WTC11 (cell line): Measurements from ENCODE around the gene IQSEC1. TPM values are rescaled to one million over a fixed set of nuclear protein-coding genes. Genes with fewer than 3 reads are reported as not detected.

ENCODE experiments used
- ATAC-seq: fragments of 200-7000 bp; cut with Tn5 transposase; 2 replicates; pipeline ENCODE4 v1.10.0; 2021; ENCODE audit warnings: mild to moderate bottlenecking, moderate library complexity
- CTCF ChIA-PET: fragments of 300-600 bp; sonication (Branson Sonifier 250); formaldehyde crosslinking; loops from one replicate; lab custom pipeline; 2021; ENCODE audit warnings: antibody characterized with exemption; lab: Charles Lee
- POLR2A ChIA-PET: fragments of 350-600 bp; sonication (Branson Sonifier 250); formaldehyde crosslinking; loops from one replicate; lab custom pipeline; 2021; ENCODE audit warnings: antibody characterized with exemption; lab: Charles Lee
- DNase-seq: peaks from one replicate; pipeline ENCODE4 v3.0.0; 2021; ENCODE audit warnings: low spot score
- H3K27ac Mint-ChIP-seq: 2 replicates; pipeline ENCODE4 v1.8.0; 2021; ENCODE audit warnings: mixed read lengths
- H3K27me3 Mint-ChIP-seq: 2 replicates; pipeline ENCODE4 v1.8.0; 2021; ENCODE audit warnings: low read depth, mild to moderate bottlenecking, moderate library complexity, mixed read lengths
- H3K36me3 Mint-ChIP-seq: 2 replicates; pipeline ENCODE4 v1.8.0; 2021; ENCODE audit warnings: mixed read lengths
- H3K4me1 Mint-ChIP-seq: 2 replicates; pipeline ENCODE4 v1.8.0; 2022; ENCODE audit warnings: mixed read lengths
- H3K4me3 Mint-ChIP-seq: 2 replicates; pipeline ENCODE4 v1.8.0; 2021; ENCODE audit warnings: mild to moderate bottlenecking, moderate library complexity, mixed read lengths
- H3K9me3 Mint-ChIP-seq: 2 replicates; pipeline ENCODE4 v1.8.0; 2021; ENCODE audit warnings: mixed read lengths
- ATF1 ChIP-seq: sonication (generic); formaldehyde crosslinking; IDR thresholded peaks from 2 replicates; pipeline ENCODE4 v1.8.1; 2023; ENCODE audit warnings: mild to moderate bottlenecking, moderate library complexity, missing genetic modification reagents
- ELF4 ChIP-seq: sonication (generic); formaldehyde crosslinking; IDR thresholded peaks from 2 replicates; pipeline ENCODE4 v1.8.1; 2022; ENCODE audit warnings: low read depth, mild to moderate bottlenecking, moderate library complexity, missing genetic modification reagents
- ERG ChIP-seq: fragments of 250-450 bp; sonication (Bioruptor Pico); IDR thresholded peaks from 2 replicates; pipeline ENCODE4 v1.8.0; 2021; ENCODE audit warnings: mild to moderate bottlenecking
- GRHL2 ChIP-seq: fragments of 250-450 bp; sonication (Bioruptor Pico); IDR thresholded peaks from 2 replicates; pipeline ENCODE4 v1.8.0; 2022; ENCODE audit warnings: mild to moderate bottlenecking, moderate library complexity; ENCODE audit not compliant: insufficient replicate concordance, severe bottlenecking
- JUN ChIP-seq: sonication (generic); formaldehyde crosslinking; IDR thresholded peaks from 2 replicates; pipeline ENCODE4 v1.8.0; 2023; ENCODE audit warnings: mild to moderate bottlenecking, missing genetic modification reagents
- MYBL2 ChIP-seq: sonication (generic); formaldehyde crosslinking; IDR thresholded peaks from 2 replicates; pipeline ENCODE4 v1.8.1; 2023; ENCODE audit warnings: mild to moderate bottlenecking, moderate library complexity, missing genetic modification reagents
- NR3C1 ChIP-seq: sonication (generic); formaldehyde crosslinking; conservative IDR thresholded peaks from 2 replicates; pipeline ENCODE4 v1.8.1; 2023; ENCODE audit warnings: low read depth, mild to moderate bottlenecking, missing genetic modification reagents
- STAT6 ChIP-seq: sonication (generic); formaldehyde crosslinking; conservative IDR thresholded peaks from 2 replicates; pipeline ENCODE4 v1.8.1; 2023; ENCODE audit warnings: mild to moderate bottlenecking, low read depth, missing genetic modification reagents, moderate library complexity
- ZNF138 ChIP-seq: sonication (generic); formaldehyde crosslinking; conservative IDR thresholded peaks from 2 replicates; pipeline ENCODE4 v1.8.1; 2022; ENCODE audit warnings: mild to moderate bottlenecking, moderate library complexity, missing genetic modification reagents
- ZNF232 ChIP-seq: sonication (generic); formaldehyde crosslinking; IDR thresholded peaks from 2 replicates; pipeline ENCODE4 v1.8.0; 2022; ENCODE audit warnings: mild to moderate bottlenecking, missing genetic modification reagents
- ZNF532 ChIP-seq: fragments of 250-450 bp; sonication (Bioruptor Pico); IDR thresholded peaks from 2 replicates; pipeline ENCODE4 v1.9.0; 2021; ENCODE audit warnings: mild to moderate bottlenecking, borderline replicate concordance
- total RNA-seq: library from RNA; stranded (reverse); gene quantifications from 3 replicates; pipeline ENCODE4 v1.2.3, GENCODE V29; 2021

IQSEC1 gene
- total RNA-seq, 1 experiment from 2014 or later: 35.0 TPM

DNA sequence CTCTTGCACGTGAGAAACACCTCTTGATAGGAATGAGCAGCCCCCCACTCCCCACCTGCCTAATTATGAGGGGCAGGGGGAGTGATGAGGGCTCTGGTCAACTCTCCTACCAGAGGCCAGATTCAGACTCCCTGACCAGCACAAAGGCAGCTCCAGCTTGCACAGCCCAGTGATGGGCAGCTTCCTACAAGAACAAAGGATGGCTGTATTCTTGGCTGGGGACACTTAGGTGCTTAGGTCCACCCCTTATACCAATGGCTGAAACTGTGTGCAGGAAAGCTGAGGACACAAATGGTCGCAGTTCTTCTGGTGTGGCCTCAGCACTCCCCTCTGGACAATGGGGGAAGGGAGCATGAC lies 81.8 kb downstream of the IQSEC1 start (continued):
- TF ChIP-seq ZNF532 (CRISPR knock-in tag) (no peak), ZNF138 (CRISPR knock-in tag) (no peak), STAT6 (CRISPR knock-in tag) (no peak), JUN (no peak), ATF1 (CRISPR knock-in tag) (no peak), GRHL2 (no peak), NR3C1 (CRISPR knock-in tag) (no peak)

DNA sequence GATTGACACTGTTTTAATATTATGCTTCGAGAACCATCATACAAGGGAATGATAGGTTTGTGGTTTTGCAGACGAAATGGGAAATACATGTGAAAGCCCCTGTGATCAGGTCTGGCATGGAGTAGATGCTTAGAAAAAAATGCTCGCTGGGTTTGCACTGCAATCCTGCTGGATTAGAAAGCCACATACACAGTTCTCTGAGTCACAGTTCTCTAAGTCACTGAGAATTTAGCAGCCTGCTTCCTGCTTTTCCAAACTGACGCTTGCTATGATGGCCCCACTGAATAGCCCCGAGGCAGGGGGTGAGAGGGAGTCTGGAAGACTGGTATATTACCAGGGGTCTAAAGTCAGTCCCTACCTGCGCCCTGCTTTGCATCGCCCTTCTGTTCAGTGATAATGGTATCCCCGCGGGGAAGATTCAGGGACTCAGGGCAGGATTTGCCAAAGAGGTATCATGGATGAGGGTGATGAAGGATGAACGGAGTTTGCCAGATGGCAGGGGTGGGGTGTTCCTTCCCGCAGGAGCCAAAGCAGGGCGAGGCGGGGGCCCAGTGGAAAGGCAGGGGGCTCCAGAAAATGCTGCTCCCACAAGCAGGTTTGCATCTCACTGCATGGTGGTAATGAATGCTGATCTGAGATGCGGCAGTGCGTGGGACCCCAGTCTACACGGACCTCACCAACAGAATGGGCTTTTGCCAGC lies 82.3 kb downstream of the IQSEC1 start:
- Mint-ChIP-seq H3K9me3 (peaks cover 8% of the 10 kb centered on the region), H3K27ac (no peak overlapping the region), H3K36me3 (peaks cover 7% of the 10 kb centered on the region), H3K27me3 (peaks cover 6% of the 10 kb centered on the region), H3K4me1 (peaks cover 25% of the 10 kb centered on the region), H3K4me3 (no peak overlapping the region)
- ATAC-seq: no peak
- POLR2A ChIA-PET: no interaction called here
- TF ChIP-seq MYBL2 (CRISPR knock-in tag): no peak
- no peak for DNase-seq
- CTCF ChIA-PET: no interaction called here

DNA sequence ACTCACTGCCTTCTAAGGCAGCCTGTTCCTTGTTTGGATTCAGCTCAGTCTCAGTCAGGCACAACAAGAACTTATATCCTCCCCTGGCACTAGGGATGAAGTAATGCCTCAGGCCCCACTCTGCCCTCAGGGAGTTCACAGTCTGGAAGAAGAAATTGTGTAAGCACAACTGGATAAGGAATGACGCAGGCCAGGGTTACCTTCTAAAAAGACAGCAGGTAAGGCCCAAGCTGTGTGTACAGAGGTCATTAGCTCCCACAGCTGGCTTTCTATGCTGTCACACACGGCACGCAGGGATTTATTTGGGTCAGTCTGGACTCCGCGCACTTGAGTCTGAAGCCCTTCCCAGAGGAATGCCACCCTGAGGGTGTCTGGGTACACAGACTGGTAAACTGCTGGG lies 82.9 kb downstream of the IQSEC1 start:
- ChIA-PET POLR2A (no interaction called here), CTCF (interaction anchor here (1.1 to 1.4 kb wide), 2 partner anchors 8 to 102 kb away, joined by 3 to 6 read pairs; no protein-coding TSS in a partner anchor)
- Mint-ChIP-seq H3K9me3 (peaks cover 8% of the 10 kb centered on the region), H3K4me1 (peaks cover 25% of the 10 kb centered on the region), H3K36me3 (peaks cover 7% of the 10 kb centered on the region), H3K27me3 (peaks cover 6% of the 10 kb centered on the region), H3K4me3 (no peak overlapping the region), H3K27ac (no peak overlapping the region)
- no peak for ATAC-seq
- no peak for DNase-seq
- TF ChIP-seq ELF4 (CRISPR knock-in tag) (no peak), ZNF532 (CRISPR knock-in tag) (no peak), ERG (CRISPR knock-in tag) (no peak), ZNF232 (no peak)
